Memory B cell (primary cell): ENCODE data around the gene PLXNA1.
A peak's percentile ranks its signal among the peaks of the same experiment; 100 is the strongest.

Experiments
- ATAC-seq: fragments of 150-1000 bp; cut with Tn5 transposase; 2 replicates; pipeline ENCODE4 v1.10.0; 2021; ENCODE audit warnings: low read depth, mild to moderate bottlenecking, moderate library complexity
- DNase-seq, 2 donors: peaks; one replicate each; pipeline ENCODE4 v3.0.0; 2022; ENCODE audit warnings: low spot score in 2 of 2
- H3K27ac Mint-ChIP-seq: one replicate; pipeline ENCODE4 v1.8.0; 2022; ENCODE audit warnings: mild to moderate bottlenecking, moderate library complexity, mixed read lengths
- H3K27me3 Mint-ChIP-seq: one replicate; pipeline ENCODE4 v1.8.0; 2022; ENCODE audit warnings: mixed read lengths
- H3K36me3 Mint-ChIP-seq: one replicate; pipeline ENCODE4 v1.8.0; 2022; ENCODE audit warnings: mild to moderate bottlenecking, mixed read lengths
- H3K4me1 Mint-ChIP-seq: one replicate; pipeline ENCODE4 v1.8.0; 2022; ENCODE audit warnings: mixed read lengths
- H3K4me3 Mint-ChIP-seq: one replicate; pipeline ENCODE4 v1.8.0; 2022; ENCODE audit warnings: mild to moderate bottlenecking, moderate library complexity, mixed read lengths
- H3K9me3 Mint-ChIP-seq: one replicate; pipeline ENCODE4 v1.8.0; 2022; ENCODE audit warnings: mixed read lengths

PLXNA1 gene

GRCh38 chr3:126982471-126983175 is at the start of gene PLXNA1:
Gene PLXNA1 (plus strand): TSS chr3:126983115. CDS start chr3:126988594, 5,479 bp downstream.
- Mint-ChIP-seq H3K4me1 (peaks cover 8% of the 10 kb centered on the region), H3K4me3 (peak within 1 kb of the TSS; percentile 83), H3K27me3 (peaks cover 16% of the 10 kb centered on the region), H3K9me3 (no peaks in the 10 kb centered on the region), H3K36me3 (peaks cover 2% of the 10 kb centered on the region), H3K27ac (peak within 1 kb of the TSS; percentile 98)
- ATAC-seq (peak; percentile 70), DNase-seq (peak; percentile 93)

GRCh38 chr3:126934031-126934531 is 48.8 kb upstream of the PLXNA1 start:
- no peaks in the 10 kb centered on the region for H3K9me3 Mint-ChIP-seq

GRCh38 chr3:126934991-126935390 is 47.9 kb upstream of the PLXNA1 start:
- Mint-ChIP-seq H3K27ac (no peak overlapping the region), H3K36me3 (peaks cover 3% of the 10 kb centered on the region), H3K4me1 (no peaks in the 10 kb centered on the region), H3K4me3 (no peak overlapping the region), H3K9me3 (no peaks in the 10 kb centered on the region), H3K27me3 (no peaks in the 10 kb centered on the region)
- ATAC-seq: no peak
- DNase-seq: no peak

More at GRCh38 chr3:126934031-126934531, 48.8 kb upstream of the PLXNA1 start:
- Mint-ChIP-seq H3K36me3 (peaks cover 6% of the 10 kb centered on the region), H3K27ac (no peak overlapping the region), H3K4me3 (no peak overlapping the region), H3K27me3 (no peaks in the 10 kb centered on the region), H3K4me1 (no peaks in the 10 kb centered on the region)
- ATAC-seq (no peak), DNase-seq (no peak)

GRCh38 chr3:126935756-126936509 is 47.0 kb upstream of the PLXNA1 start:
- no peaks in the 10 kb centered on the region for H3K9me3 Mint-ChIP-seq
- DNase-seq (no peak), ATAC-seq (no peak)
- H3K27me3 Mint-ChIP-seq: no peaks in the 10 kb centered on the region
- no peak overlapping the region for H3K27ac Mint-ChIP-seq
- no peaks in the 10 kb centered on the region for H3K4me1 Mint-ChIP-seq
- no peaks in the 10 kb centered on the region for H3K36me3 Mint-ChIP-seq
- no peak overlapping the region for H3K4me3 Mint-ChIP-seq

- Mint-ChIP-seq H3K27ac (no peak overlapping the region), H3K36me3 (peaks cover 3% of the 10 kb centered on the region), H3K9me3 (no peaks in the 10 kb centered on the region), H3K27me3 (no peaks in the 10 kb centered on the region), H3K4me1 (peaks cover 3% of the 10 kb centered on the region), H3K4me3 (no peak overlapping the region)
- ATAC-seq (no peak), DNase-seq (no peak)
These were observed 46.0 kb upstream of the PLXNA1 start for GRCh38 chr3:126936853-126937425.

GRCh38 chr3:126937533-126937932 is 45.4 kb upstream of the PLXNA1 start:
- no peaks in the 10 kb centered on the region for H3K9me3 Mint-ChIP-seq
- ATAC-seq: no peak
- no peak overlapping the region for H3K27ac Mint-ChIP-seq
- no peaks in the 10 kb centered on the region for H3K27me3 Mint-ChIP-seq
- no peak for DNase-seq
- peaks cover 3% of the 10 kb centered on the region for H3K4me1 Mint-ChIP-seq
- H3K36me3 Mint-ChIP-seq: peaks cover 5% of the 10 kb centered on the region
- H3K4me3 Mint-ChIP-seq: no peak overlapping the region

- no peak overlapping the region for H3K4me3 Mint-ChIP-seq
- H3K9me3 Mint-ChIP-seq: no peaks in the 10 kb centered on the region
- ATAC-seq (no peak), DNase-seq (no peak)
- H3K4me1 Mint-ChIP-seq: peaks cover 3% of the 10 kb centered on the region
- H3K27ac Mint-ChIP-seq: no peak overlapping the region
- H3K36me3 Mint-ChIP-seq: peaks cover 8% of the 10 kb centered on the region
- no peaks in the 10 kb centered on the region for H3K27me3 Mint-ChIP-seq
These were observed 44.9 kb upstream of the PLXNA1 start for GRCh38 chr3:126937973-126938372.

- Mint-ChIP-seq H3K9me3 (no peaks in the 10 kb centered on the region), H3K4me1 (peaks cover 7% of the 10 kb centered on the region), H3K4me3 (no peak overlapping the region), H3K27me3 (no peaks in the 10 kb centered on the region), H3K27ac (no peak overlapping the region), H3K36me3 (peaks cover 8% of the 10 kb centered on the region)
- ATAC-seq (no peak), DNase-seq (no peak)
These were observed 44.2 kb upstream of the PLXNA1 start for GRCh38 chr3:126938520-126939337.

- DNase-seq (no peak), ATAC-seq (no peak)
- Mint-ChIP-seq H3K36me3 (peaks cover 11% of the 10 kb centered on the region), H3K4me1 (peaks cover 10% of the 10 kb centered on the region), H3K27me3 (peaks cover 2% of the 10 kb centered on the region), H3K27ac (no peak overlapping the region), H3K4me3 (no peak overlapping the region), H3K9me3 (no peaks in the 10 kb centered on the region)
These were observed 43.6 kb upstream of the PLXNA1 start for GRCh38 chr3:126939338-126939718.

- Mint-ChIP-seq H3K27ac (no peak overlapping the region), H3K4me1 (peaks cover 14% of the 10 kb centered on the region), H3K9me3 (no peaks in the 10 kb centered on the region), H3K27me3 (peaks cover 4% of the 10 kb centered on the region), H3K36me3 (peaks cover 11% of the 10 kb centered on the region), H3K4me3 (no peak overlapping the region)
- DNase-seq (no peak), ATAC-seq (no peak)
These were observed 43.2 kb upstream of the PLXNA1 start for GRCh38 chr3:126939733-126940132.

- H3K9me3 Mint-ChIP-seq: no peaks in the 10 kb centered on the region
- H3K27ac Mint-ChIP-seq: no peak overlapping the region
- H3K4me3 Mint-ChIP-seq: no peak overlapping the region
- peaks cover 11% of the 10 kb centered on the region for H3K36me3 Mint-ChIP-seq
- ATAC-seq: no peak
- peaks cover 14% of the 10 kb centered on the region for H3K4me1 Mint-ChIP-seq
- DNase-seq: no peak
- H3K27me3 Mint-ChIP-seq: peaks cover 4% of the 10 kb centered on the region
These were observed 41.1 kb upstream of the PLXNA1 start for GRCh38 chr3:126941721-126942270.

GRCh38 chr3:126944089-126944965 is 38.6 kb upstream of the PLXNA1 start:
- peaks cover 16% of the 10 kb centered on the region for H3K4me1 Mint-ChIP-seq
- H3K27ac Mint-ChIP-seq: no peak overlapping the region
- no peaks in the 10 kb centered on the region for H3K9me3 Mint-ChIP-seq
- ATAC-seq: no peak
- peaks cover 4% of the 10 kb centered on the region for H3K27me3 Mint-ChIP-seq
- H3K4me3 Mint-ChIP-seq: no peak overlapping the region
- no peak for DNase-seq
- peaks cover 23% of the 10 kb centered on the region for H3K36me3 Mint-ChIP-seq
